Type B pancreatic cell (in vitro differentiated cells): ENCODE results near the gene NPIPB8. TPM values are rescaled to one million over a fixed set of nuclear protein-coding genes. Genes with fewer than 3 reads are reported as not detected.
"Not testable (repeated sequence)": the region's sequence is repeated elsewhere in the genome, so short reads cannot be mapped to it uniquely, and the experiment has no call there.

ENCODE experiments used
- DNase-seq: peaks from one replicate; pipeline ENCODE4 v3.0.0; 2021; ENCODE audit warnings: mixed read lengths; ENCODE audit not compliant: unreplicated experiment; ENCODE audit errors: extremely low spot score
- H3K27ac Mint-ChIP-seq: 2 replicates; pipeline ENCODE4 v1.8.0; 2021; ENCODE audit warnings: mild to moderate bottlenecking, mixed read lengths
- H3K27me3 Mint-ChIP-seq: 2 replicates; pipeline ENCODE4 v1.8.0; 2021; ENCODE audit warnings: mixed read lengths
- H3K36me3 Mint-ChIP-seq: 2 replicates; pipeline ENCODE4 v1.8.0; 2021; ENCODE audit warnings: mixed read lengths
- H3K4me1 Mint-ChIP-seq: one replicate; pipeline ENCODE4 v1.8.0; 2021; ENCODE audit warnings: mixed read lengths; ENCODE audit not compliant: unreplicated experiment
- H3K4me3 Mint-ChIP-seq: 2 replicates; pipeline ENCODE4 v1.8.0; 2021; ENCODE audit warnings: mild to moderate bottlenecking, mixed read lengths
- H3K9me3 Mint-ChIP-seq: 2 replicates; pipeline ENCODE4 v1.8.0; 2021; ENCODE audit warnings: mixed read lengths
- total RNA-seq: library from RNA; stranded (reverse); gene quantifications from 2 replicates; pipeline ENCODE4 v1.2.1, GENCODE V29; 2021; ENCODE audit warnings: low replicate concordance
- TF ChIP-seq, protein P1 (sequence below): fragments of 200-600 bp; sonication (generic); conservative IDR thresholded peaks from 2 replicates; pipeline ENCODE4 v1.5.0; 2021; ENCODE audit warnings: antibody characterized with exemption, mild to moderate bottlenecking

NPIPB8 gene
- total RNA-seq, 1 donor from 2014 or later, result not detected

DNA sequence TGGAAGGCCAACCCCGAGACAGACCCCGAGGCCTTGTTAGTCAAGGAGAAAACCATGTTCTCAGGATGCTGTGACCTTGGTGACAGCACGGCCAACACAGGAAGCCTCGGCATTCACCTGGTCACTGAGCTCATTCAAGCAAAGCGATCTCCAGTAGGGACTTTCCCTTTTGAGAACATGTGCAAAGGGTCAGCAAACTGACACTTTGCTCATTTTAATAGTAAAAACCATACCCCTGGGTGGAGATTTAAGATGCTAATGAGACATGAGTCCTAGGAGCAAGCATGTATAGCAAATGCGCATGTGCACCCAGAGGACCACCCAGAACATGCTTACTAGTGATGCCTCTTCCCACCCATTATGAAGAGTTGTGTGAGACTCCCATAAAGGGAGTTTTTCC lies 35.3 kb upstream of the NPIPB8 start:
- Mint-ChIP-seq H3K4me1 (peaks cover 6% of the 10 kb centered on the region), H3K27ac (no peak overlapping the region), H3K9me3 (no peaks in the 10 kb centered on the region), H3K4me3 (no peak overlapping the region), H3K27me3 (no peaks in the 10 kb centered on the region), H3K36me3 (no peaks in the 10 kb centered on the region)
- TF ChIP-seq, protein P1, sequence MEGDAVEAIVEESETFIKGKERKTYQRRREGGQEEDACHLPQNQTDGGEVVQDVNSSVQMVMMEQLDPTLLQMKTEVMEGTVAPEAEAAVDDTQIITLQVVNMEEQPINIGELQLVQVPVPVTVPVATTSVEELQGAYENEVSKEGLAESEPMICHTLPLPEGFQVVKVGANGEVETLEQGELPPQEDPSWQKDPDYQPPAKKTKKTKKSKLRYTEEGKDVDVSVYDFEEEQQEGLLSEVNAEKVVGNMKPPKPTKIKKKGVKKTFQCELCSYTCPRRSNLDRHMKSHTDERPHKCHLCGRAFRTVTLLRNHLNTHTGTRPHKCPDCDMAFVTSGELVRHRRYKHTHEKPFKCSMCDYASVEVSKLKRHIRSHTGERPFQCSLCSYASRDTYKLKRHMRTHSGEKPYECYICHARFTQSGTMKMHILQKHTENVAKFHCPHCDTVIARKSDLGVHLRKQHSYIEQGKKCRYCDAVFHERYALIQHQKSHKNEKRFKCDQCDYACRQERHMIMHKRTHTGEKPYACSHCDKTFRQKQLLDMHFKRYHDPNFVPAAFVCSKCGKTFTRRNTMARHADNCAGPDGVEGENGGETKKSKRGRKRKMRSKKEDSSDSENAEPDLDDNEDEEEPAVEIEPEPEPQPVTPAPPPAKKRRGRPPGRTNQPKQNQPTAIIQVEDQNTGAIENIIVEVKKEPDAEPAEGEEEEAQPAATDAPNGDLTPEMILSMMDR, result no peak
- DNase-seq, result no peak

DNA sequence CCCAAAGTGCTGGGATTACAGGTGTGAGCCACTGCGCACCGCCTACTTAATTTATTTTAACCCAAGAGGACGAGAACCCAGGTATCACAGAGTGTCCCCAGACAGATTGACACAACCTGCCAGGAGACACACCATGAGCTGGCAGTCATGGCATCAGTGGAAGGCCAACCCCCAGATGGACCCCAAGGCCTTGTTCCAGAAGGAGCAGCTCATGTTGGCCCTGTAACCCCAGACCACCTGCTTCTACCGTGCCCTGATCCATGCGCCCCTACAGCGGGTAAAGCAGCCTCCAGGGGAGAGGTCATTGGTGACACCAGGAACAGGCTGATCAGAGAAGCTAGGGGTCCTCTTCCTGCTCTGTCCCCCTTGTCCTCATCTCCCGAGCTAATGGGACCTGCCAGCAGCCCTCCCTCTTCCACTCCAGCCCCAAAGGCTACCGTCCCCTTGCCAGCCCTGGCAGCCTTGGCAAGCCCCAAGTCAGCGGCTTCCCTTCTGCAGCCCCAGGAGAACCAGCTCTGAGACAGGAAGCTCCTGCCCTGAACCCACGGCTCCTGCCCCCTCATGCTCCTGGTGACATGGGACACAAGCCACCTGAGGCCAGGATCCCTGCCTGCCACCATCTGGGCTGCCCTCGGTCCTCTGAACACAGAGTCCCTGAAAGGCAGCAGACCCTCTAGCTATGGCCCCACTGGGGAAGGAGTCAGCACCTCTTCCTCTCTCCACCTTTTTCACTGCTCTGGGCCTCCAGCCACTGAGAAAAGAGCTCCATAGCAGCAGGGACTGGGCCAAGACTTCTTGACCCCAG lies 34.3 kb upstream of the NPIPB8 start:
- TF ChIP-seq, protein P1, result no peak
- no peak overlapping the region for H3K4me3 Mint-ChIP-seq
- no peaks in the 10 kb centered on the region for H3K9me3 Mint-ChIP-seq
- no peaks in the 10 kb centered on the region for H3K27me3 Mint-ChIP-seq
- H3K4me1 Mint-ChIP-seq, result no peaks in the 10 kb centered on the region
- H3K36me3 Mint-ChIP-seq, result no peaks in the 10 kb centered on the region
- peak overlapping the region; percentile 29 for H3K27ac Mint-ChIP-seq
- DNase-seq, result no peak

DNA sequence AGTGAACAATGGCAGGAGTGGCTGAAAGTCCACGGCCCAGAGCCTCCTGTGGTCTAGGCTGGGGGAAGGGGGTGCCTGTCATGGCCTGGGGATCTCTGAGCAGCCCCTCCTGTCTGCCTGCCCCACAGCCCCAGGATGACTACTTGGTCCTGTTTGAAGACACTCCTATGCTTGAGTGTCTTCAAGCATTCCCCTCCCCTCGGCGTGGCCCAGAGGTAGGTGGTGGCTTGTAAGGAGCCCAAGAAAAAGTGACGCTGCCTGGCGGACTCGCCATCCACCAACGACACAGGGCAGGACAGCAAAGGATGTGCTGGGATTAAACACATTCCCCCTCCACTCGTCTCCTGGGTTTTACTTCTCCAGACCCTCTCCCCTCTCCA lies 33.7 kb upstream of the NPIPB8 start:
- H3K27me3 Mint-ChIP-seq, result no peaks in the 10 kb centered on the region
- H3K4me3 Mint-ChIP-seq, result no peak overlapping the region
- no peaks in the 10 kb centered on the region for H3K9me3 Mint-ChIP-seq
- H3K36me3 Mint-ChIP-seq, result no peaks in the 10 kb centered on the region
- no peak for DNase-seq
- H3K4me1 Mint-ChIP-seq, result no peaks in the 10 kb centered on the region
- no peak overlapping the region for H3K27ac Mint-ChIP-seq
- TF ChIP-seq, protein P1, result no peak

GRCh38 chr16:28606291-28607115 lies 31.4 kb upstream of the NPIPB8 start:
- TF ChIP-seq, protein P1, result no peak
- no peak overlapping the region for H3K27ac Mint-ChIP-seq
- DNase-seq, result no peak
- H3K4me3 Mint-ChIP-seq, result no peak overlapping the region
- H3K36me3 Mint-ChIP-seq, result no peaks in the 10 kb centered on the region
- H3K4me1 Mint-ChIP-seq, result peaks cover 11% of the 10 kb centered on the region
- peaks cover 3% of the 10 kb centered on the region for H3K27me3 Mint-ChIP-seq
- H3K9me3 Mint-ChIP-seq, result no peaks in the 10 kb centered on the region

GRCh38 chr16:28607116-28607623 lies 30.7 kb upstream of the NPIPB8 start:
- TF ChIP-seq, protein P1, result no peak
- no peak overlapping the region for H3K27ac Mint-ChIP-seq

DNA sequence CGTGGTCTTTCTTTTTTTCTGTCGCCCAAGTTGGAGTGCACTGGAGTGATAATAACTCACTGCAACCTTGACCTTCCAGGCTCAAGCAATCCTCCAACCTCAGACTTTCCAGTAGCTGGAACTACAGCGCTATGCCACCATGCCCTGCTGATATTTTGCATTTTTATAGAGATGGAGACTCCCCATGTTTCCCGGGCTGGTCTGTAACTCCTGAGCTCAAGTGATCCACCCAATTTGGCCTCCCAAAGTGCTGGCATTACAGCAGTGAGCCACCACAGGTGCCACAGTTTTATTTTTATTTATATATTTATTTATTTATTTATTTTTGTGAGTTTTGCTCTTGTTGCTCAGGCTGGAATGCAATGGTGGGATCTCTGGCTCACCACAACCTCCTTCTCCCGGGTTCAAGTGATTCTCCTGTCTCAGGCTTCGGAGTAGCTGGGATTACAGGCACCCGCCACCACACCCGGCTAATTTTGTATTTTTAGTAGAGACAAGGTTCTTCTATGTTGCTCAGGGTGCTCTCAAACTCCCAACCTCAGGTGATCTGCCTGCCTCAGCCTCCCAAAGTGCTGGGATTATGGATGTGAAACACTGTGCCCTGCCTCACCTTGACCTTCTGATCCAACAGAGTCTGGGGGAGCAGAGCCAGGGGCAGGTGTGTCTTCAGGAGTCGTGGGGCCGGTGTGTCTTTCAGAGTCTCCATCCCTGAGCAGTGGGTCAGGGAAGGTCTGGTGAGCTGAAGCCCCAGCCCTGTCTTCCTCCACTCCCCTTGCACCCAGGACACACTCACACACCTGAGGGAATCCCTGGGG lies 30.0 kb upstream of the NPIPB8 start:
- not testable (repeated sequence) for H3K27ac Mint-ChIP-seq, DNase-seq, H3K4me3 Mint-ChIP-seq, H3K36me3 Mint-ChIP-seq, H3K9me3 Mint-ChIP-seq, H3K27me3 Mint-ChIP-seq
- H3K4me1 Mint-ChIP-seq, result peaks cover 11% of the 10 kb centered on the region

More at GRCh38 chr16:28607116-28607623, 30.7 kb upstream of the NPIPB8 start:
- Mint-ChIP-seq H3K36me3 (no peaks in the 10 kb centered on the region), H3K4me1 (peaks cover 11% of the 10 kb centered on the region), H3K27me3 (peaks cover 3% of the 10 kb centered on the region), H3K4me3 (no peak overlapping the region), H3K9me3 (no peaks in the 10 kb centered on the region)
- DNase-seq, result no peak

DNA sequence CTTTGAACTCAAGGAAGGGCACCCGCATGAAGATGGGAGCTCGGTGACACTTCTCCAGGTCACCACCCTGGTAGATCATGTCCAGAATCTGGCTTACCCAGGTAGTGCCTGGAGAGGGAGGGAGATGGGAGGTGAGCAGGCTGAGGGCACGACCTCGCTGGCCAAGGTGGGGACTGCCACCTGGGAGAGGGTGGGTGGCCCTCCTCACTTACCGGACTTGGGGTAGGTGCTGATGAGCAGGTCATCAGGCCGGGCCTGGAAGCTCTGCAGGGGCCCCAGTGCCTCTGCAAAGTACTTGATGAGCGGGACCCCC lies 29.4 kb upstream of the NPIPB8 start:
- not testable (repeated sequence) for H3K27ac Mint-ChIP-seq, H3K4me3 Mint-ChIP-seq, DNase-seq, H3K27me3 Mint-ChIP-seq, H3K36me3 Mint-ChIP-seq, H3K9me3 Mint-ChIP-seq
- H3K4me1 Mint-ChIP-seq, result peaks cover 11% of the 10 kb centered on the region
